Coronary artery (tissue), 2 donors: ENCODE measurements around the gene TSPAN18.

Experiments
- DNase-seq: peaks from one replicate; pipeline ENCODE4 v3.0.0-alpha.2; 2017; ENCODE audit warnings: low spot score
- H3K27ac ChIP-seq, 2 donors: fragments of 200-600 bp; sonication (generic); one replicate each; pipeline ENCODE4 v1.5.1; 2016 to 2019
- H3K4me3 ChIP-seq: fragments of 200-600 bp; sonication (generic); 2 replicates; pipeline ENCODE4 v1.5.1; 2016; ENCODE audit warnings: mild to moderate bottlenecking, moderate library complexity
- CTCF ChIP-seq: fragments of 200-600 bp; sonication (generic); IDR thresholded peaks from one replicate; pipeline ENCODE4 v1.5.1; 2019; ENCODE audit warnings: antibody characterized with exemption

TSPAN18 gene

GRCh38 chr11:44828296-44828695 is 101.5 kb downstream of the TSPAN18 start:
- DNase-seq: no peak
- no peak for TF ChIP-seq CTCF
- Histone ChIP-seq H3K27ac (no peak overlapping the region), H3K4me3 (no peak overlapping the region)

DNA sequence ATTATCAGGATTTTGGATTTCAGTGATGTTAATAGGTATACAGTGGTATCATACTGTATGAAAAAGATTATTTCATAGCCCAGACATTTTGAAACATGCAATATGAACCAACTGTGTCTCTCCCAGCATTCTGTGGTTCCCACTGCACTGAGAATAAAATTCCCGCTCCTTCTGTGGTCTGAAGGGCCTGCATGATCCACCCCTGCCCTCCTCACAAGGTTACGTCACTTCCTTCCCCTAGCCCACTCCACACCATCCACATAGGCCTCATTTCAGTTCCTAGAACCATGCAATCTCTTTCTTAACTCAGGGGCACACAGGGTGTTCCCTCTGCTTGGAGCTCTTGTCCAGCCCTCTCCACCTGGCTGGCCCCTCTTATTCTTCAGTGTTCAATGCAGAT is 103.1 kb downstream of the TSPAN18 start:
- no peak for TF ChIP-seq CTCF
- no peak for DNase-seq
- Histone ChIP-seq H3K4me3 (no peak overlapping the region), H3K27ac (no peak overlapping the region)

DNA sequence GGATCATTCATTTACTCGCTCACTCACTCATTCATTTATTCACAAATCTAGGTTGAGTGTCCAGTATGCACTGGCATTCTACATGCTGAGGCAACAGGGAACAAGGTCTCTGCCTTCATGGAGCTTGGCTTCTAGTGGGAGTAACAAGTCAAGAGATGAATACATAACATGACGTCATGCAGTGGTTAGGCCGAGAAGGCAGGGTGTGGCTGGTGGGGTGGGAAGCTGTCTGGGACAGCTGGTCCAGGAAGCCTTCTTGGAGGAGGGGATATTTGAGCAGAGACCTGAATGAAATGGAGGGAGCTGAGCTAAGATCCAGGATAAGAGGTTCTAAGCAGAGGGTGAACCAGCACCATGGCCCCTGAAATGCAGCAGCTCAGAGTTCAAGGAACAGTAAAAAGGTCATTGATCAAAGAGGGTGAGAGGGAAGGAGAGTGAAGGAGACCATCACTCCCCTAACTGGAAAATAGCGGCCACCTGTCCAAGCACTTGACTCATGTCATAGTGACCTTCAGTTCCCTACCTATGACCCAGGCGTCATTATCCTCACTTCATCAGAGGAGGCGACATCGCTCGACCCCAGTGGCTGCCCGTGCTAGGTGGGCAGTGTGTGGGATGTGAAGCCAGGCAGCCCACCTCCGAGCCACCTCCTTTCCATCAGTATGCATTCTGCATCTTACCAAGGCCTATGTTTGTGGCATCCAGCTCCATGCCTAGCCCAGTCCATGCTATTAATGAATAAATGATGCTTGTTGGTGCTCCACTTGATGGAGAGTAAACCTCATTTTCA is 105.0 kb downstream of the TSPAN18 start:
- no peak overlapping the region for H3K27ac ChIP-seq
- no peak for TF ChIP-seq CTCF
- no peak overlapping the region for H3K4me3 ChIP-seq
- DNase-seq: no peak

- no peak for TF ChIP-seq CTCF
- no peak overlapping the region for H3K4me3 ChIP-seq
- no peak overlapping the region for H3K27ac ChIP-seq
- DNase-seq: no peak
Measured at GRCh38 chr11:44832452-44832851, 105.7 kb downstream of the TSPAN18 start.

- no peak for TF ChIP-seq CTCF
- no peak for DNase-seq
- Histone ChIP-seq H3K4me3 (no peak overlapping the region), H3K27ac (no peak overlapping the region)
Measured at GRCh38 chr11:44833221-44833876, 106.6 kb downstream of the TSPAN18 start.

GRCh38 chr11:44833877-44834452 is 107.2 kb downstream of the TSPAN18 start:
- no peak overlapping the region for H3K4me3 ChIP-seq
- no peak for DNase-seq
- TF ChIP-seq CTCF: no peak
- H3K27ac ChIP-seq: no peak overlapping the region
